Inferior parietal cortex (tissue), 1 donor: ENCODE data around the gene GNAZ.
A peak's percentile ranks its signal among the peaks of the same experiment; 100 is the strongest.
"Not testable (repeated sequence)": the region's sequence is repeated elsewhere in the genome, so short reads cannot be mapped to it uniquely, and the experiment has no call there.

ENCODE experiments used
- DNase-seq: peaks from one replicate; pipeline ENCODE4 v3.0.0-alpha.2; 2016; ENCODE audit errors: extremely low spot score

GNAZ gene

DNA sequence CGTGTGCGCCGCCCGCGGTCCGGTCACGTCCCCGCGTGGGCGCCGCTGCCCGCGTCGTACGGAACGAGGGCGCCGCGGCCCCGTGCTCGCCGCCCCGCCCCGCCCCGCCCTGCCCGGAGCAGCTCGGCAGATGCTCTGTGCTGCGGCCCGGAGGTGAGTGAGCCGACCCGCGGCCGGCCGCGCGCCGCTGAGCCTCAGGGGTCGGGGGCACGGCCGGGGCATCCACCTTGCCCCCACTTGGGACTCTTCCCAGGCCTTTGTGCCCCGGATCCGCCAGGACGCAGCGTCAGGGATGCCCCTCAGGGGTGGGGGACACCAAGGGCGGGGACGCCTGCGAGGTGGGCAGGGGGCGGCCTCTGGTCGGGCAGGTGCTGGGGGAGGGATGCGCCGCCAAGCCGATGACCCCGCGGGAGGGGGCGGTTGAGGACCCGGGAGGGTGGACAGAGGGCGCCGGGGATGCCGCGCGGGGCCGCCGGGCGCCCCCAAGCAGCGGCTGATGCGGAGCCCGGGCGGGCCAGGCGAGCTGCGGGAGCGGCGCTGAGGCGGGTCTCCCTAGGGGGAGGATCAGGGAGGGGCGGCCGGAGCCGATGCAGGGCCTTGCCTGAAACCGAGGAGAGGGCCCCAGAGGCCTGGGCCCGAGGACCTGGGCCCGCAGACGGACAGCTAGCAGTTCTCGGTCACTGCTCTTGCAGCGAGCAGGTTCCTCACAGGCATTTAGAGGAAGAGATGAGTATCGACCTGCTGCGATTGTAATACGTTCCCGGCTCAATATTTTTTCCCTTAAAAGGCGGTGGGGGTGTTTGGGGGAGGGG is at the start of gene GNAZ:
GNAZ (plus strand) TSS at position 102 of the 812 bp plus-strand sequence. CDS start 25,177 bp downstream, outside the sequence.
- DNase-seq: peak; percentile 30

DNA sequence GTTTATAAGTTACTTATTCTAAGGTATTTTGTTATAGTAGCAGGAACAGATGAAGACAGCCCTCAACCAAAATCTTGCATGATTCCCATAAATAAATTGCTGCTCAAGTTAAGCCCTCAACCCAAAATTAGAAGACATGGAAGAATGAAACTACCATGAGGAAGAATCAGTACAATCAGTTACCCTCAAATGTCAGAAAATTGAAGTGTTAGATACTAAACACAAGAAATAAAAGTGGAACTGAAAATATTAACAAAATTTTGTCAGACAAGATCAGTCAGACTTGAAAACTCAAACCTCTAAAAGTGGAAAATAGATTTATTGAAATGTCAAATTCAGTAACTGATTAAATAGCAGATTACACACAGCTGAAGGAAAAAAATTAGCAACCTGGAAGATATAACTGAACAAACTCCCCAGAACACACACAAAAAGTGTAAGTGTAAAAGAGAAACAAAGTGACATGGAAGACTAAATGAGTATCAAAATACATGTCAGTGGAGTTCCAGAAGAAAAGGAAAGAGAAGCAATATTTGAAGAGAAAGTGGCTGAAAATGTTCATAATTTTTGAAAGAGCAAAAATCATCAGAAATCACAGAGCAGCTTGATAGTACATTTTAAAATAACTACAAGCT is 49.5 kb upstream of the GNAZ start:
- no peak for DNase-seq

DNA sequence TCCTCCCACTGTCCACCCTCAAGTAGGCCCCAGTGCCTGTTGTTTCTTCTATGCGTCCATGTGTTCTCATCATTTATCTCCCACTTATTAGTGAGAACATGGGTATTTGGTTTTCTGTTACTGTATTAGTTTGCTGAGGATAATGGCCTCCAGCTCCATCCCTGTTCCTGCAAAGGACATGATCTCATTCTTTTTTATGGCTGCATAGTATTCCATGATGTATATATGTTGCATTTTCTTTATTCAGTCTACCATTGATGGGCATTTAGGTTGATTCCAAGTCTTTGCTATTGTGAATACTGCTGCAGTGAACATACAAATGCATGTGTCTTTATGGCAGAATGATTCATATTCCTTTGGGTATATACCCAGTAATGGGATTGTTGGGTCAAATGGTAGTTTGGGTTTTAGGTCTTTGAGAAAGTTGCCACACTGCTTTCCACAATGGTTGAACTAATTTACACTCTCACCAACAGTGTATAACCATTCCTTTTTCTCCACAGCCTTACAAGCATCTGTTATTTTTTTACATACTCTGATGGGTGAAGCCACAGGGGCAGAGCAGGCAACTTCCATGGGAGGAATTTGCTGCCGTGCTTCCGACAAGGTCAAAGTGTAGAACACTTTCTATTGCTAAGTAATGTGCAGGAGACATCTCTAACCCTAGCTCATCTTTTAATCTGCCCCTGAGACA is 48.5 kb upstream of the GNAZ start:
- not testable (repeated sequence) for DNase-seq

DNA sequence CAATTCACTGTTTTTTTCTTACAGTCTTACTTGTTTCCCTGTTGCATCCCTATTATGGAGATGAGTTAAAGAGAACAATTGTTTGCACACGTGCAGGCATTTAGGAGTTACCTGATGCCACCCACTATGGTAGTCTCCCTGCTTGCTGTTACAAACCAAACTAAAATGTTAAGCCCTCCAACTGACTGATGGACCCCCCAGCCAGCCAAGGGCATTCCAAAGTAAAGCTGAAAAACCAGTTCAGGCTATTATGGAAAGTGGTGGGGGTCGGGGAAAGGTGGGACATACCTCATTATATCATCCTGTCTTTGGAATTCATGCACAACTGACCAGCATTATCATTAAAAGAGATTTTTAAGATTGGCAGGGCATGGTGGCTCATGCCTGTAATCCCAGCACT is 47.0 kb upstream of the GNAZ start:
- DNase-seq: no peak

DNA sequence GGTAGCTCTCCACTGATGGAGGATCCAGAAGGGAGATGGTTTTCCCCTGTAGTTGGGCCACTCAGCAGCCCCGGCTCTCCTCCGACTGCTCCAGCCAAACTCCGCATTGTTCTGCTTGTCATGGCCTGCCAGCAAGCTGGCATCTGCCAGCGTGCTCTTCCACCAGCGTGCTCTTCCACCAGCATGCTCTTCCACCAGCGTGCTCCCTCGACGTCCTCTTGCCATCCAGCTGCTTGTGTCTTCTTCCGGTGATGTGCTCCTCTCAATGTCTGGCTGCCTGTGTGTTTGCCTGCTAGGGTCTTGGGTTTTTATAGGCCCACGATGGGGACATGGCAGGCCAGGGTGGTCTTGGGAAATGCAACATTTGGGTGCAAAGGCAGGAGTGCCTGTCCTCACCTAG is 43.5 kb upstream of the GNAZ start:
- DNase-seq: no peak

DNA sequence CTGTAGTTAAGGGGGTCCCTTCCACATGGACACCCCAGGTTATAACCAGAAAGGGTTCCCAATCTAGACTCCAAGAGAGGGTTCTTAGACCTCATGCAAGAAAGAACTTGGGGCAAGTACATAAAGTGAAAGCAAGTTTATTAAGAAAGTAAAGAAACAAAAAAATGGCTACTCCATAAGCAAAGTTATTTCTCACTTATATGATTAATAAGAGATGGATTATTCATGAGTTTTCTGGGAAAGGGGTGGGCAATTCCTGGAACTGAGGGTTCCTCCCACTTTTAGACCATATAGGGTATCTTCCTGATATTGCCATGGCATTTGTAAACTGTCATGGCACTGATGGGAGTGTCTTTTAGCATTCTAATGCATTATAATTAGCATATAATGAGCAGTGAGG is 42.5 kb upstream of the GNAZ start:
- not testable (repeated sequence) for DNase-seq

DNA sequence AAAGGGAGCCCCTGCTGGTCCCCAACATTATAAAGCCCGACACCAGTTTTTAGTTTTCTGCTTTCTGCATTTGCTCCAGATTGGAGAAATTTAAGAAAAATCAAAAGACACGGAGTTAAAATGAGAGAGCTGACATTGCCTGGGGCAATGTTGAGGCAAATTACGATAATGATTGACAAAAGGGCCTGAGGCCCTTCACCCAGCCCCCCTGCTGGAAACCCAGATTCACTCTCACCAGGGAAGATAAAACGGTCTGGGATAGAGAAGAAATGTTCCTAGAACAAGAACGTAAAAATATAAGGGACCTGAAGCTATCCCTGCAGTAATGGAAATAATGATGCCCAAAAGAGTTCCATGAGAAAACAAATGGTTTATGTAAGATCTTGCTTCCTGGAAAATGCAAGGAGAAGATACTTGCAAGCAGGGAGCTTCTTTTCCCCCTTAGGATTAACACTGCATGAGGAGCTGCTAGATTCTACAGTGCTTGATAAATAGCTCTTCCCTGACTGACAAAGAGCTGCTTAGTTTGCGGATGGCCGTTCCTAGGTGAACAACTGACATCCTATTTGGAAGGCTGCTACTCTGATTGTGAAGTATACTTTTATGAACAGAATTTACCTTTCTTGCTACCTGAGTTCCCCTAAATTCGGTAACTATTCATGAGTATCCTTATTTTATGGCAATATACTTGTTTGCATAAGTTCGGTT is 40.6 kb upstream of the GNAZ start:
- no peak for DNase-seq

DNA sequence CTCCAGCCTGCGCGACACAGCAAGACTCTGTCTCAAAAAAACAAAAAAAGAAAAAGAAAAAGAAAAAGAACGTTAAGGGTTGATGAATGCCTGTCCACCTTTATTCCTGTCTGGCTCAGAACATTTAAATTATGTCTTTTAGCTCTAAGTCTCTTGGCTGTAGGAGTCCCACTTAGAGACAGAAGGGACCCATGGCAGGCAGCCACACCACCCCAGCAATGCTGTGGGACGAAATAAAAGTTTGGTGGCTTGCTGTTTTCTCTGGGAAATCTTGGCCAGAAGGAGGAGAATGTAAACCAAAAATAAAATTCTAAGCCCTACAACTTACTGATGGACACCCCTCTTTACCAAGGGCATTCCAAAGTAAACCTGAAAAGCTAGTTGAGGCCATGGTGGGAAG is 38.9 kb upstream of the GNAZ start:
- no peak for DNase-seq

DNA sequence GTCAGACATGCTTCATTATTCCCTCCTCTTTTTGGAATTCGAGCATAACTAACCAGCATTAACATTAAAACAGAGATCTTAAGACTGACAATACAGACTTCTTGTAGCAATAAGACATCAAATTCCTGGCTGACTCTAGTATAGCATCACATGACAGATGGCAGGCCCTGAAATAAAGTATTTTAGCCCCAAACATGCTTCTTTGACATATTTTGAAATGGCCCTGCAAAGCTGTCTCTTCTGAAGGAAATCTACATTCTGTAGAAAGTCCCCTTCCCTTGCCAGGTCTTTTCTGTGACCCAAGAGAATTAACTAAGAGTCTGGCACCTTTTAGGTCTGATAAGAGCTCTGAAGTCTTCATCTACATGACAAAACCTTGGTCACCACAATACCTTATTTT is 38.5 kb upstream of the GNAZ start:
- DNase-seq: no peak

DNA sequence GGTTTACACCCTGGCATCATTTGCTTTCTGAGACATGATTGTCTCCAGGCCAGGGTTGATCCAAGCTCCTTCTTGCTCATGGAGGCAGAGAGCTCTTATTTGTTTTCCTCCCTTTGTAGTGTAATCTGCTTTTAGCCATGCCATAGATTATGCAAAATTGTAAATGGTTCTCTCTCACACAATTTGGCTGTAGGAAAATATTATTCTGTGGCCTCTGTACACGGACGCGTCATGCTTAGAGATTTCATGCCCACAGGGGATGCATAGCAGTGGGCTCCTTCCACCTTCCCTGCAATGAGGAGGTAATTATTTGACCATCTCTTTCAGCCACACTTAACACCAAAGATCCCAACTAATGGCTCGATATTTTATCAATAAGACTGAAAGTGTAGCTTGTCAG is 37.7 kb upstream of the GNAZ start:
- DNase-seq: no peak

DNA sequence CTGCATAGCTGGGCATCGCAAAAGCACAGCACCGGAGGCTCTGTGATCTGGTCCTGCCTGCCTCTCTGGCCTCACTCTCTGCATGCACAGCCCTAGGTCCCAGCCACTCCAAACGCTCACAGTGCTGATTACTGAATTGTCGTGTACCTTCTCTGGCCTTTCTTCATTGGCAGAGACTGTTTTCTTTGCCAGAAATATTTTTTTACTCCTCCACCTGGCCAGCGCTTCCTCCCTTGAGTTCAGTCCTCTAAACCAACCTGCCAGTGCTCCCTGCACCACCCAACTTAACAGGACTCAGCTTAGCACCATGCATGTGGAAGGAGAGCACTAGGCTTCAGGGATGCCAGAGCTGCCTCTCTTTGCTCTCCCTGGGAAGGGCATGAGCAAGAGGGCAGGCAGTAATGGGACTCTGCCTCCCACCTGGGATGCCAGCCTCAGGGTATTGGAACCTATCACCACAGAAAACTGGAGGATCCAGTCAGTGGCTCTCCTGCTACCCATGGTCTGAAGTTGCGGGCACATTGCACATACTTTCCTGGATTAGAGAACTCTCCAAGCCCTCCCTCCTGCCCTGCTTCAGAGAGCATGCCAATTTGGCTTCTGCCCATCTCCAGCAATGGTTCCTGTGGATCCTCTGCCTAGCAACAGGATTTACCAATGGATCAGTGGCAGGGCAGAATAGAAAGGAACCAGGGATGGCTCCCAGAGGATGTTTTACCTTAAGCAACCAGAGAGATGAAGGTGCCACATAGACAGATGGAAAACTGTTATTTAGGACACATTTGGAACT is 37.0 kb upstream of the GNAZ start:
- DNase-seq: no peak

DNA sequence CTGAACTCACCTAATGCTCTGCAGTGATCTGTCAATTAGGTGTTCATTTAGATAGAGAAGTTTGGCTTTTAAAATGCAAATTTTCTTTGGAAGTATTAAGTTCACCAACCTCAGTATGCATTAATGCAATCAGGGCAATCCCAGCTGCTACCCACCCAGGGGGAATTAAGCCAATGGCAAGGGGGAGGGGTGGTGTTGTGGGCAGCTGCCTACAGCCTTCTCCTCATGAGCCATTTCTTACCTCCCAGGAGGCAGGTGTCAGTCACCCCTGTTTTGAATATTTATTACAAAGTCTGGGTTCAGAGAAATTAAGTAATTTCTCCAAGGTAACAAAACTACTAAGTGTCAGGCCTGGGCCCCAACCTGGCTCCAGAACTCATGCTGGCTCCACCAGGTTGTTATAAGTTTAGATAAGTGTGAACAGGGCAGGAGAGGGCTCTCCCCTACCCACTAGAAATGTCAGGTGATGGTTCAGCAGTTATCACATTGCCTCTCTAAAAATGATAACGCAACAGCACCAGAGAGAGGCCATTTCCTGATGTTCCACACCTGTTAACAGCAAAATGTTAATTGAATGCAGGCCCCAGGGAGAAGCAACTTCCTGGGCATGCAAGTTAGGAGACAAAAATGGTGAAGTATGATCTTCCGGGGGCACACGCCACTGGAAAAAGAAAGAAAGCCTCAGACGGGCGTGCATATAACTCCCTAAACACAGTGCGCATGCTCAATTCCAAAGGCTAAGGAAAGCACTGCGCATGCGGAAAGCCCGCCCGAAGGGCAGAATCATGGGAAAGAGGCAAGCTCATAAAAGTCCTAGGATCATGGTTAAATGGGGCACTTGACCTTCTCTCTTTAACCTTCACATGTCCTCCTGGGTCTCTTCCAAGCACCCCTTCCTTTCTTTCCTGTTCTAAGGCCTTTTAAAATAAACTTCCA is 35.4 kb upstream of the GNAZ start:
- peak; percentile 13 for DNase-seq

DNA sequence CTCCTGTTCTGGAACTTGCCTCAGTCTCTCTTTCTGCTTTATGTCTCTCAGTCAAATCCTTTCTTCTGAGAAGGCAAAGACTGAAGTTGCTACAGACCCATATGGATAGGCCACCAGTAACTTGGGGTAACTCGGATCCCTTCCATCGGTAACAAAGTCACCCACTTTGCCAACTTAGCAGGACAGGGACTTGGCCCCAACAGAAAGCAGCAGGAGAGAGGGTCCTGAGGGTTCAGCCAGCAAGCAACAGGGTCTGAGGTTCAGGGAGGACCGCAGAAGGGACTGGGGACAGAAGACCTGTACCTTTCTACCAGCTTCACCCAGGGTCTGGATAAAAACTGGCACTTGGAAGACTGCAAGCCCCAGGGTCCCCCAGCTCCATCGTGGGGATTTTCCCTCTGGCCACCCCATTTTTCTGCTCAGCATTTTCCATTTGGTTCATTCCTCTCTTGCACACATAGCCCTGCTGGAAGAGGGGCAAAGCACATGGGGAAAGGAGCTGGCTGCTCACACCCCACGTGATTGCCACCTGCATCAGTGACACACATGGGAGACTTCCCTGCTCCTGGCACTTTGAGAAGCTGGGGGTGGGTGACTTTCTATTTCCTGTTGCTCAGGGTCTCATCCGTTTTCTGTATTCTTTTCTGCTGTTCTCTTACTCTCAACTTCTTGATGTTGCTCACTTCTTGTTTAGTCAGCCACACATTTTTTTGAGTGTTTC is 34.6 kb upstream of the GNAZ start:
- DNase-seq: no peak

DNA sequence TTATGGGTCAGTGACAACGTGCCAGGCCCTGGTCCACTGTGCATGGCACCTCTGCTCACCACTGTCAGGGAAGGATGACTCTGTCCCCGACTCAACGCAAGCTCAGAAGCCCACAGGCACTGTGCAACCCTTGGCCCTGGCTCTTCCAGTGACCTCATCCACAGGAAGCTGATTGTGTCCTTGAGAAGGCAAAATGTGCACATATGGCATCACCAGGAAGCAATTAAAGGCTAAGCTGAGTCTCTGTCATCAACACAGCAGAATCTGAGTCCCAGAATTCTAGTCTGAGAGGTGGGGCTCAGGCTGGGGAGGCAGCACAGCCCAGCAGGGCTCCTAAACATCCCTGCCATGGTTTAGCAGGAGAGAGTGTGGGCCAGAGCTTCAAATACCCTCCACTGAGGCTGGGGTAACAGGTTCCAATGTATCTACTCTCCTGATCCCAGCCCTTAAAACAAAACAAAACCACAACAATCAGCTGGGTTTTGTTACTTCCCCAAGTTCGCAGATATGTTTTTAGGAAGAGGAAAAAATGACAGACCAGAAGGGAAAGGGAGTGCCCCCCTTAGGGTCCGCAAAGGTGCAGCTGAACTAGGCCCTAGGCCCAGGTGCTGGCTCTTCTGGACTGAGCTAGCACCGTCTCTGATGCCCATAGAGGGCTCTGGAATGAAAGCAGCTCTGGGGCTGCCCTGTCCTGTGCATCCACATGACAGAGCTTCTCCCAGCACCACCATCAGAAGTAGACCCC is 33.5 kb upstream of the GNAZ start:
- DNase-seq: no peak

DNA sequence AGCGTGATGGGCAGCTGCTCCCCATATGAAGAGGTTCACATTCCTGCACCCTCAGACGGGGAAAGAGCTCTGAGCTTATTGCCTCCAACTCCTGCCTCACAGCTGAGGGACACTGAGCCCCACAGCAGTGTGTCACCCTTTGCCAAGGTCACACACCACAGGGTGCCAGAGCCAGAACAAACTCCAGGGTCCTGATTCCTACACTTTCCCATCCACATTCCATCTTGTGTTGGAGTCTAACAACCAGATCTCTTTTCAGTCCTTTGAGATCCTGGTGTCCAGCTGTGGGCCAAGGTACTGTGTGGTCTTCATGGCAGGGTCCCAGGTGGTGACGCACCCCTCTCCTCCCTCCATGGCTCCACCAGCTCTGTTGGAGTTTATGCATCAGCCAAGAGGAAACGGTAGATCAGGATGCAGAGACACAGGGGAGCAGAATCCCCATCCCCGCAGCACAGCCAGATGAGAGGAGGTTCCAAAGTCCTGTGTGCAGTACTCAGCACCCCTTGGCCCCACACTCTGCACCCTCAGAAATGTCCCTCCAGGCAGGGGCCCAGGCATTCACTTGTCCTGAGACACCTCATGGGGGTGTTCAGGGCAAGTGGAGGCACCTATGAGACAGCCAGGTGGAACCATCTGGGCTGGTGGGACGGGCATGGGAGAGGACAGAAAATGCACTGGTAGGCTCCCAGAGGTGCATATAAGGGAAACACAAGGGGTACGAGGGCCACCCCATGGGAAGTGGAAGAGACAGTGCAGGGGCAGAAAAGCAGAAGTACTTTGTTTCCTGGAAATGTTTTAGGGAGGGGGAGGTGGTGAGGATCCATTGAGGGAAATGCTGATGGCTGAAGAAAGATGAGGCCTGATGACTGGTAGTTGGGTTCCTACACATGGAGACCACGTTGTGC is 32.6 kb upstream of the GNAZ start:
- DNase-seq: no peak

DNA sequence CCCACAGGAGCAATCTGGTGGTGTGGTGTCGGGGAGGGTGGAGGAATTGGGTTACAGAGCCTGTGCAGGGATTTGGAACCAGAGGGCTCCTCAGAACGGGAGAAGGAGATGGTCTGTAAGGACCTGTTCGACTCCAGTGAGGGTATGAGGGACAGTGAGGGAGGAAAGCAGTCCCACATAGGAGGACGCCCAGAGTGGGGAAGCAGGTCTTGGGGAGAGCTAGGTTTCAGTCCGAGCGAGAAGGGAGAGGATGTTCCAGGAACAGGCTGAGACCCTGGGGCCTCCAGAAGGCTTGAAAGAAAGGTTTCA is 32.0 kb upstream of the GNAZ start:
- DNase-seq: no peak

DNA sequence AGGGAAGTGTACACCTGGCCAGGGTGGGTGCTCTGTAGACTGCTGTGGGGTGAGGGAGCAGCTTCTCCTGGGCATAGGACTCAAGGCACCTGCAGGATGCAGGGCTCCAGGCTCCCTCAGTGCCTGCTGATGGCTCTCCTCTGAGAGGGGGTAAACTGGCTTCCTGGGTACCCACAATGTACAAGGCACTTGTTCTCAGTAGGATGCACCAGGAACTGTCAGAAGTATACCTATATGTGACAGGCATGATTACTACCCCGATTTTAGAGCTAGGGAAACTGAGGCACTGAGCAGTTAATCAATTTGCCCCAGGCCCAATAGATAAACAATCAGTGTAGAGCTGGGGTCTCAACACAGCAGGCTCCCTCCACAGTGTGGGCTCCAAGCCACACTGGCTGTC is 31.4 kb upstream of the GNAZ start:
- DNase-seq: no peak

DNA sequence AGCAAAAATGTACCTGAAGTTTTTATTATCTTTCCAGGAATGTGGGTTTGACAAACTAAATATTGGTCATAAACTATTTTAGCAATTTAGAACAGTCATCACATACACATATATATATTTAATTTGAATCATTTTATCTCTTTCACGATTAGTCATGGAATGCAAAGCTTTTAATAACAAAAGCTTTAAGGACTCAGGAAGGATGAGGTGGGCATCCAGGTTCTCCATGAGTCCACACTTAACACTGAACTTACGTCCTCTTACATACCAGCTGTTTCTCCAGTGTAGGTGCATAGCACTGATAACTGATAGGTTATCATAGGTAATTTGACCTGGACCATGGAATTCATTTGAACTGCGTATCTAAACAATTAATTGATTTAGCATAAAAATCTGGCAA is 28.1 kb upstream of the GNAZ start:
- no peak for DNase-seq
